HepG2 (cell line): ENCODE data around the gene NFYC. TPM values are rescaled to one million over a fixed set of nuclear protein-coding genes. Genes with fewer than 3 reads are reported as not detected.
A peak's percentile ranks its signal among the peaks of the same experiment; 100 is the strongest.

Experiments
- ATF4 ChIP-seq, 2 experiments: fragments of 450-650 bp in 1 of 2; sonication (generic) in 1 of 2; formaldehyde crosslinking; IDR thresholded peaks; 2 replicates each; pipeline versions ENCODE4 v1.5.0 to v1.8.0; 2020 to 2022; ENCODE audit warnings: mild to moderate bottlenecking in 1 of 2, missing genetic modification reagents in 1 of 2
- CAMTA2 ChIP-seq: sonication (generic); formaldehyde crosslinking; IDR thresholded peaks from 2 replicates; pipeline ENCODE4 v1.4.0; 2020; ENCODE audit warnings: mild to moderate bottlenecking, missing genetic modification reagents, borderline replicate concordance
- CBFB ChIP-seq: sonication (generic); formaldehyde crosslinking; IDR thresholded peaks from 2 replicates; pipeline ENCODE4 v1.4.0; 2020; ENCODE audit warnings: missing genetic modification reagents
- DNMT3B ChIP-seq: conservative IDR thresholded peaks from 2 replicates; pipeline ENCODE4 v1.6.1; 2016; ENCODE audit warnings: missing biosample characterization, control low read depth
- DR1 ChIP-seq: sonication (generic); formaldehyde crosslinking; IDR thresholded peaks from 2 replicates; pipeline ENCODE4 v1.8.0; 2021; ENCODE audit warnings: mild to moderate bottlenecking, missing genetic modification reagents, inconsistent platforms
- HIC2 ChIP-seq: sonication (generic); formaldehyde crosslinking; IDR thresholded peaks from 2 replicates; pipeline ENCODE4 v1.9.0; 2022; ENCODE audit warnings: low read depth, missing genetic modification reagents
- HNRNPL ChIP-seq: fragments of 200-400 bp; formaldehyde crosslinking; IDR thresholded peaks from 2 replicates; pipeline ENCODE4 v1.6.1; 2017; ENCODE audit warnings: mild to moderate bottlenecking, low read depth, low read length
- ISX ChIP-seq: sonication (generic); formaldehyde crosslinking; conservative IDR thresholded peaks from 2 replicates; pipeline ENCODE4 v1.5.0; 2020; ENCODE audit warnings: missing genetic modification reagents
- KLF13 ChIP-seq: sonication (generic); formaldehyde crosslinking; IDR thresholded peaks from 2 replicates; pipeline ENCODE4 v1.4.0; 2020; ENCODE audit warnings: mild to moderate bottlenecking, missing genetic modification reagents
- LCORL ChIP-seq, 2 experiments: fragments of 450-650 bp in 1 of 2; sonication (generic) in 1 of 2; formaldehyde crosslinking in 1 of 2; IDR thresholded peaks; 2 replicates each; pipeline versions ENCODE4 v1.5.0 to v1.6.1; 2017 to 2020; ENCODE audit warnings: antibody characterized with exemption in 1 of 2, missing genetic modification reagents in 1 of 2
- MBNL3 ChIP-seq: fragments of 250-450 bp; sonication (Bioruptor Pico); conservative IDR thresholded peaks from 2 replicates; pipeline ENCODE4 v1.8.0; 2022; ENCODE audit warnings: mild to moderate bottlenecking, inconsistent platforms
- MEIS1 ChIP-seq: sonication (generic); formaldehyde crosslinking; IDR thresholded peaks from 2 replicates; pipeline ENCODE4 v1.9.0; 2021; ENCODE audit warnings: mild to moderate bottlenecking, missing genetic modification reagents, moderate library complexity, borderline replicate concordance
- POLR2G ChIP-seq: fragments of 200-400 bp; formaldehyde crosslinking; IDR thresholded peaks from 2 replicates; pipeline ENCODE4 v1.6.1; 2018; ENCODE audit warnings: mild to moderate bottlenecking, low read depth, low read length, moderate library complexity
- RELA ChIP-seq: sonication (generic); formaldehyde crosslinking; IDR thresholded peaks from 2 replicates; pipeline ENCODE4 v1.4.0; 2020; ENCODE audit warnings: missing genetic modification reagents
- SETDB1 ChIP-seq: sonication (generic); formaldehyde crosslinking; IDR thresholded peaks from 2 replicates; pipeline ENCODE4 v1.5.1; 2020; ENCODE audit warnings: missing genetic modification reagents, mild to moderate bottlenecking, borderline replicate concordance
- SPEN ChIP-seq: sonication (generic); formaldehyde crosslinking; IDR thresholded peaks from 2 replicates; pipeline ENCODE4 v1.5.1; 2020; ENCODE audit warnings: low read depth, mild to moderate bottlenecking, missing genetic modification reagents
- TAF15 ChIP-seq: fragments of 200-400 bp; formaldehyde crosslinking; IDR thresholded peaks from one replicate; pipeline ENCODE4 v1.6.1; 2018; ENCODE audit warnings: mild to moderate bottlenecking, low read depth, low read length; ENCODE audit not compliant: poor library complexity, severe bottlenecking
- TRIM22 ChIP-seq: fragments of 450-650 bp; IDR thresholded peaks from 2 replicates; pipeline ENCODE4 v1.6.1; 2017
- ZNF484 ChIP-seq: sonication (generic); formaldehyde crosslinking; IDR thresholded peaks from 2 replicates; pipeline ENCODE4 v1.5.1; 2020; ENCODE audit warnings: mild to moderate bottlenecking, low read depth, missing genetic modification reagents, borderline replicate concordance
- ZNF580 ChIP-seq: IDR thresholded peaks from 2 replicates; pipeline ENCODE4 v1.6.1; 2016; ENCODE audit warnings: low read depth, borderline replicate concordance
- ZNF614 ChIP-seq: IDR thresholded peaks from 2 replicates; pipeline ENCODE4 v1.6.1; 2018; ENCODE audit warnings: missing biosample characterization, missing genetic modification reagents, inconsistent platforms, borderline replicate concordance
- ZNF816 ChIP-seq: sonication (generic); formaldehyde crosslinking; IDR thresholded peaks from 2 replicates; pipeline ENCODE4 v1.8.0; 2022; ENCODE audit warnings: missing genetic modification reagents, mild to moderate bottlenecking, borderline replicate concordance
- ZNF839 ChIP-seq: sonication (generic); formaldehyde crosslinking; IDR thresholded peaks from 2 replicates; pipeline ENCODE4 v1.4.0; 2020; ENCODE audit warnings: missing genetic modification reagents, mild to moderate bottlenecking, borderline replicate concordance
- ZSCAN25 ChIP-seq: sonication (generic); formaldehyde crosslinking; IDR thresholded peaks from 2 replicates; pipeline ENCODE4 v1.8.0; 2022; ENCODE audit warnings: mild to moderate bottlenecking, missing genetic modification reagents
- polyA plus RNA-seq, 8 experiments: library from polyadenylated mRNA; depleted of rRNA in 3 of 8; stranded (reverse) in 7 of 8; unstranded in 1 of 8; fragments of >200 nt; fragmentation: Illumina TruSeq in 4 of 8; extraction: Trizol in 4 of 8; gene quantifications; 2 replicates each; pipeline versions ENCODE4 v1.2.1 to v1.2.3, GENCODE V29; 2011 to 2016; ENCODE audit warnings: low read depth in 4 of 8, missing spikeins in 1 of 8, mixed read lengths in 1 of 8; ENCODE audit not compliant: insufficient read depth in 1 of 8
- total RNA-seq, 5 experiments: library from RNA; depleted of rRNA; stranded (reverse); fragments of >200 nt; fragmentation: Illumina TruSeq; extraction: Trizol; gene quantifications; 2 replicates each; pipeline ENCODE4 v1.2.3, GENCODE V29; 2016; ENCODE audit warnings: low read depth in 1 of 5

NFYC gene
- total and polyA plus RNA-seq, 2 of the 13 experiments (the other 11 are each of a cell fraction or from before 2014, with no cell fraction given) = 33.9 to 73.7 TPM

- TF ChIP-seq SETDB1 (CRISPR knock-in tag) = no peak
- no peak for TF ChIP-seq DNMT3B (CRISPR knock-in tag)
- TF ChIP-seq LCORL (IDR thresholded peaks at IDR 0.05) = no peak
- TF ChIP-seq LCORL (CRISPR knock-in tag; IDR thresholded peaks at IDR 0.05) = peak; percentile 85
- TF ChIP-seq CAMTA2 = peak; percentile 32; the same call in 1 of the 2 replicates
- TF ChIP-seq HIC2 (CRISPR knock-in tag) = peak; percentile 62; the same call in 1 of the 2 replicates
- no peak for TF ChIP-seq MBNL3
- peak; percentile 25; the same call in 1 of the 2 replicates for TF ChIP-seq ZNF484 (CRISPR knock-in tag)
- no peak for TF ChIP-seq RELA (CRISPR knock-in tag)
- TF ChIP-seq KLF13 (CRISPR knock-in tag) = no peak
- peak; percentile 73 for TF ChIP-seq HNRNPL
- TF ChIP-seq ZNF839 (CRISPR knock-in tag) = no peak
- peak; percentile 73 for TF ChIP-seq ZNF614 (CRISPR knock-in tag)
- peak in 1 of 2 experiments; percentile 7; a peak in 1 of 4 replicates for TF ChIP-seq ATF4 (CRISPR knock-in tag; IDR thresholded peaks at IDR 0.05)
- peak; percentile 59; the same call in 1 of the 2 replicates for TF ChIP-seq DR1
- peak; percentile 82 for TF ChIP-seq ZSCAN25 (CRISPR knock-in tag)
- TF ChIP-seq CBFB (CRISPR knock-in tag) = peak; percentile 55; the same call in 1 of the 2 replicates
- peak; percentile 74; the same call in 1 of the 2 replicates for TF ChIP-seq ZNF816
- no peak for TF ChIP-seq TAF15
- TF ChIP-seq SPEN (CRISPR knock-in tag) = peak; percentile 66; the same call in 1 of the 2 replicates
- no peak for TF ChIP-seq ISX (CRISPR knock-in tag)
- peak; percentile 87 for TF ChIP-seq POLR2G
- peak; percentile 92 for TF ChIP-seq MEIS1 (CRISPR knock-in tag)
- peak; percentile 37; the same call in 1 of the 2 replicates for TF ChIP-seq ZNF580 (CRISPR knock-in tag)
- TF ChIP-seq TRIM22 = no peak
Measured at GRCh38 chr1:40691538-40692428, at the start of gene NFYC (continued).
